Heart right ventricle (tissue), 16 donors: Measurements from ENCODE around the gene MAN1A2. TPM values are rescaled to one million over a fixed set of nuclear protein-coding genes. Genes with fewer than 3 reads are reported as not detected.
A peak's percentile ranks its signal among the peaks of the same experiment; 100 is the strongest.

Source experiments
- ATAC-seq, 8 donors: fragments of 200-7000 bp; cut with Tn5 transposase; one replicate each; pipeline ENCODE4 v1.9.1; 2020; ENCODE audit warnings: mild to moderate bottlenecking in 8 of 8, moderate library complexity in 8 of 8, moderate number of reproducible peaks in 1 of 8
- DNase-seq, 2 donors: peaks; one replicate each; pipeline ENCODE4 v3.0.0-alpha.2; 2020
- H3K27ac ChIP-seq, 10 donors: fragments of 200-600 bp; sonication (generic) in 2 of 10; one replicate each; pipeline versions ENCODE4 v1.5.0 to v1.8.0; 2020 to 2022; ENCODE audit warnings: mild to moderate bottlenecking in 3 of 10
- H3K27me3 ChIP-seq, 7 donors: fragments of 200-600 bp; one replicate each; pipeline ENCODE4 v1.8.0; 2021 to 2022; ENCODE audit warnings: mild to moderate bottlenecking in 2 of 7
- H3K36me3 ChIP-seq, 9 donors: fragments of 200-600 bp; sonication (generic) in 1 of 9; one replicate each; pipeline versions ENCODE4 v1.5.0 to v1.8.0; 2020 to 2022; ENCODE audit warnings: mild to moderate bottlenecking in 2 of 9
- H3K4me1 ChIP-seq, 9 donors: fragments of 200-600 bp; sonication (generic) in 1 of 9; one replicate each; pipeline versions ENCODE4 v1.5.0 to v1.8.0; 2020 to 2022; ENCODE audit warnings: mild to moderate bottlenecking in 4 of 9
- H3K4me3 ChIP-seq, 10 donors: fragments of 200-600 bp; sonication (generic) in 2 of 10; one replicate each; pipeline versions ENCODE4 v1.5.0 to v1.8.0; 2020 to 2022; ENCODE audit warnings: mild to moderate bottlenecking in 7 of 10, moderate library complexity in 2 of 10
- H3K9me3 ChIP-seq, 11 donors: fragments of 200-600 bp in 10 of 11; sonication (generic) in 2 of 11; one replicate each; pipeline versions ENCODE4 v1.5.0 to v1.8.0; 2013 to 2022; ENCODE audit warnings: mild to moderate bottlenecking in 2 of 11, control low read depth in 1 of 11, moderate library complexity in 1 of 11
- CTCF ChIP-seq, 9 donors: fragments of 200-600 bp; sonication (generic) in 2 of 9; IDR thresholded peaks; one replicate each; pipeline versions ENCODE4 v1.5.0 to v1.8.0; 2021 to 2022; ENCODE audit warnings: antibody characterized with exemption in 9 of 9, mild to moderate bottlenecking in 5 of 9, moderate library complexity in 1 of 9
- WGBS, 2 donors: extraction: QIAGEN DNeasy Blood & Tissue Kit; methylation state at CpG; one replicate each; pipeline ENCODE4 v1.1.7; 2013; ENCODE audit warnings: inconsistent platforms in 1 of 2; 5-methylcytosine and 5-hydroxymethylcytosine counted together
- intact Hi-C, 10 donors: fragments of 100-400 bp; cut with DNase I; formaldehyde crosslinking; loops; one replicate each; pipeline versions ENCODE4 v1.11.1 to v1.14.2; 2022
- polyA plus RNA-seq, 2 donors: library from polyadenylated mRNA; stranded (reverse); fragments of 200-250 nt; gene quantifications; one replicate each; pipeline ENCODE4 v1.2.3, GENCODE V29; 2013
- total RNA-seq, 10 donors: library from RNA; stranded (reverse); fragmentation: NEBNext Ultra II Directional in 3 of 10; extraction: Animal tissue kit (Norgen Biotek cat#: 25700) in 3 of 10; gene quantifications; one replicate each; pipeline versions ENCODE4 v1.2.1 to v1.2.4, GENCODE V29; 2021 to 2023
- donor health status: Arrhythmogenic right ventricular cardiomyopathy.
- donor health status: ischemic (EF 13 %, LVEDD 7.1; RV severe dilation, severe dysfunction).
- donor health status: healthy with polysubstance abuse.
- donor health status: DM: no; HTN: yes; CAD: no.
- donor health status: DM: no; HTN: no; CAD: no.
- donor health status: ischemic (EF 25% LVEDD 6.9; RV normal size, moderate dysfunction).
- donor health status: ischemic (EF 25% LVEDD 5.7; RV mildly dilated, moderate dysfunction).
- donor health status: healthy.
- donor health status: DM: yes; HTN: yes; CAD: no.
- donor health status: Ischemic cardiomyopathy.
- donor health status: ischemic (EF 35%, LVEDD 5.7; RV mildly dilated, moderate dysfunction).
- donor health status: nonischemic (EF 11% LVEDD 7.7; RV severe dilation, severe dysfunction).
- donor health status: DM: yes; HTN: yes; CAD: no.
- donor health status: PGD.
- donor health status: ischemic (EF 29% LVEDD 5.4; RV normal size, mild dysfunction).
- donor health status: nonischemic (EF 23%, LVEDD 6.1; RV moderate dilation, normal function).

MAN1A2 gene
- total and polyA plus RNA-seq, 12 donors, result 5.1 to 37.3 (median 26.0) TPM

GRCh38 chr1:117570988-117571409 is 203.8 kb downstream of the MAN1A2 start:
- no peak for TF ChIP-seq CTCF (IDR thresholded peaks at IDR 0.05)
- Histone ChIP-seq H3K9me3 (no peaks in the 10 kb centered on the region), H3K4me1 (peaks cover 0 to 14% (median 0%) of the 10 kb centered on the region in 9 donors), H3K4me3 (no peak overlapping the region), H3K27me3 (no peaks in the 10 kb centered on the region), H3K27ac (no peak overlapping the region), H3K36me3 (no peaks in the 10 kb centered on the region)
- no peak for ATAC-seq
- intact Hi-C loops, result no loop called here
- no peak for DNase-seq
- 66 to 72% methylated on average over 8 of the region's 8 CpGs for WGBS, 2 donors

GRCh38 chr1:117571496-117571895 is 204.2 kb downstream of the MAN1A2 start:
- no peak overlapping the region for H3K4me3 ChIP-seq
- WGBS, 2 donors, result 77 to 84% methylated on average over 5 of the region's 5 CpGs
- ATAC-seq (no peak), DNase-seq (no peak)
- intact Hi-C loops, result no loop called here
- no peaks in the 10 kb centered on the region for H3K36me3 ChIP-seq
- H3K9me3 ChIP-seq, result no peaks in the 10 kb centered on the region
- peaks cover 0 to 14% (median 0%) of the 10 kb centered on the region in 9 donors for H3K4me1 ChIP-seq
- no peak overlapping the region for H3K27ac ChIP-seq
- no peaks in the 10 kb centered on the region for H3K27me3 ChIP-seq
- TF ChIP-seq CTCF (IDR thresholded peaks at IDR 0.05), result no peak

- no peak overlapping the region for H3K27ac ChIP-seq
- peaks cover 0 to 14% (median 0%) of the 10 kb centered on the region in 9 donors for H3K4me1 ChIP-seq
- H3K36me3 ChIP-seq, result no peaks in the 10 kb centered on the region
- no peaks in the 10 kb centered on the region for H3K9me3 ChIP-seq
- 65 to 67% methylated on average over 4 of the region's 4 CpGs for WGBS, 2 donors
- H3K27me3 ChIP-seq, result no peaks in the 10 kb centered on the region
- TF ChIP-seq CTCF (IDR thresholded peaks at IDR 0.05), result no peak
- intact Hi-C loops, result no loop called here
- ATAC-seq (peak in 1 of 8 donors; percentile 28), DNase-seq (no peak)
- H3K4me3 ChIP-seq, result no peak overlapping the region
These were observed 205.3 kb downstream of the MAN1A2 start for GRCh38 chr1:117572546-117572945.

GRCh38 chr1:117573386-117574023 is 206.3 kb downstream of the MAN1A2 start:
- H3K4me1 ChIP-seq, result peaks cover 0 to 14% (median 0%) of the 10 kb centered on the region in 9 donors
- no peak overlapping the region for H3K4me3 ChIP-seq
- H3K27me3 ChIP-seq, result no peaks in the 10 kb centered on the region
- WGBS, 2 donors, result 70 to 77% methylated on average over 10 of the region's 10 CpGs
- no peak for ATAC-seq
- H3K36me3 ChIP-seq, result no peaks in the 10 kb centered on the region
- DNase-seq, result no peak
- no peak for TF ChIP-seq CTCF (IDR thresholded peaks at IDR 0.05)
- no peaks in the 10 kb centered on the region for H3K9me3 ChIP-seq
- intact Hi-C loops, result no loop called here
- H3K27ac ChIP-seq, result no peak overlapping the region
